Activated CD8-positive, alpha-beta T cell treated with anti-CD3 and anti-CD28 coated beads for 36 hours (primary cell): ENCODE results near the gene CR2. TPM values are rescaled to one million over a fixed set of nuclear protein-coding genes. Genes with fewer than 3 reads are reported as not detected.
"Not testable (repeated sequence)": the region's sequence is repeated elsewhere in the genome, so short reads cannot be mapped to it uniquely, and the experiment has no call there.

ENCODE experiments used
- ATAC-seq: fragments of 200-7000 bp; cut with Tn5 transposase; one replicate; pipeline ENCODE4 v1.10.0; 2021; ENCODE audit warnings: mild to moderate bottlenecking, moderate library complexity
- CTCF ChIA-PET: fragments of 350-600 bp; sonication (Branson Sonifier 250); formaldehyde crosslinking; loops from one replicate; lab custom pipeline; 2021; ENCODE audit warnings: antibody characterized with exemption; lab: Charles Lee
- POLR2A ChIA-PET: fragments of 350-600 bp; sonication (Branson Sonifier 250); formaldehyde crosslinking; loops from one replicate; lab custom pipeline; 2021; ENCODE audit warnings: antibody characterized with exemption; lab: Charles Lee
- DNase-seq: peaks from one replicate; pipeline ENCODE4 v3.0.0-alpha.2; 2020
- H3K27ac Mint-ChIP-seq: one replicate; pipeline ENCODE4 v1.8.0; 2021; ENCODE audit warnings: mild to moderate bottlenecking, mixed read lengths
- H3K27me3 Mint-ChIP-seq: one replicate; pipeline ENCODE4 v1.8.0; 2021; ENCODE audit warnings: mixed read lengths
- H3K36me3 Mint-ChIP-seq: one replicate; pipeline ENCODE4 v1.8.0; 2021; ENCODE audit warnings: low read depth, mixed read lengths
- H3K4me1 Mint-ChIP-seq: one replicate; pipeline ENCODE4 v1.8.0; 2021; ENCODE audit warnings: low read depth, mixed read lengths
- H3K4me3 Mint-ChIP-seq: one replicate; pipeline ENCODE4 v1.8.0; 2021; ENCODE audit warnings: mild to moderate bottlenecking, moderate library complexity, mixed read lengths
- H3K9me3 Mint-ChIP-seq: one replicate; pipeline ENCODE4 v1.8.0; 2021; ENCODE audit warnings: mixed read lengths
- CTCF ChIP-seq: fragments of 200-600 bp; IDR thresholded peaks from one replicate; pipeline ENCODE4 v1.8.0; 2022; ENCODE audit warnings: antibody characterized with exemption, mild to moderate bottlenecking
- intact Hi-C: fragments of 100-400 bp; cut with micrococcal nuclease; formaldehyde crosslinking; loops from one replicate; pipeline ENCODE4 v1.10.0; 2022
- total RNA-seq, 2 experiments: library from RNA; stranded (reverse); gene quantifications; one replicate each; pipeline ENCODE4 v1.2.3, GENCODE V29; 2021

CR2 gene
- total RNA-seq, 2 experiments from 2014 or later: 1.9 to 2.1 TPM

- H3K27me3 Mint-ChIP-seq: no peaks in the 10 kb centered on the region
- CTCF ChIA-PET: interaction anchor here (1.4 to 2.0 kb wide), 2 partner anchors 19 to 46 kb away, joined by 4 to 6 read pairs; no protein-coding TSS in a partner anchor
These were observed 64.6 kb downstream of the CR2 start for GRCh38 chr1:207518608-207519236.

DNA sequence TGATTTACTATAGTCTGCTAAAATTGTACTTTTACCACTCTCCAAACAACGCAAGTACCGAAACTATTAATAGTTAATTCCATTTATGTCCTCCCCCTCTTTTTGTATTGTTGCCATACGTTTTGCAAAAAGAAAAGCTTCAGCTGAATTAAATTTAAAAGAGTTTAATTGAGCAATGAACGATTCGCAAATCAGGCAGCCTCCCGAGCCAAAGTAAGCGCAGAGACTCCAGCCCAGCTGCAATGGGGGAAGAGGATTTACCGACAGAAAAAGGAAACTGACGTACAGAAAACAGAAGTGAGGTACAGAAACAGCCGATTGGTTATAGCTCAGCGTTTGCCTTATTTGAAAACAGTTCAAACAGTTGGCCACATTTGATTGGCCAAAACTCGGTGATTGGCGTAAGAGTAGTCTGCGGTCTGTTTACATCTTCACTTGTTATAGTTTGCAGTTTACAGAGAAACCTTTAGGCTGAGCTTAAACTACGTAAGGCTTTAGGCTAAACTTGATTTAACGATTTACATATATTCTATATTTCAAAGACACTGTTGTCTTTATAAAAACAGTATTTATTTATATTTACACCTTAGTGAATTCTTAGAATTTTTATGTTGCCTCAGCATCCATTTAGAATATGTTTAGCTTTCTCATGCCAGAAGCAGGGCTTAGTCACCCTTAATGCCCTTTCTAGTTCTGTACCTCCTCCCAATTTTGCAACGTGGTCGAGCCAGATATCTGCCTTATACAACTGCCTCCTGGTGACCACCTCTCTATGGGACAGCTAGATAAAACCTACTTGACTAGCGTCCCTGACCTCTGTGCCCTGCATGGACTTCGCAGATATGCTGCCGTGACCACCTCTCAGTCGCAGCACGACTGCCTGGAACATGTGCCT is 65.6 kb downstream of the CR2 start:
- ChIA-PET CTCF (interaction anchor here (0.9 to 2.0 kb wide), 3 partner anchors 20 to 470 kb away, joined by 3 to 6 read pairs (median 4); no protein-coding TSS in a partner anchor), POLR2A (no interaction called here)
- intact Hi-C loops: no loop called here
- Mint-ChIP-seq H3K36me3 (no peaks in the 10 kb centered on the region), H3K27me3 (no peaks in the 10 kb centered on the region), H3K27ac (no peak overlapping the region), H3K4me1 (no peaks in the 10 kb centered on the region), H3K4me3 (no peak overlapping the region), H3K9me3 (no peaks in the 10 kb centered on the region)
- ATAC-seq: no peak
- no peak for DNase-seq
- TF ChIP-seq CTCF: no peak

More at GRCh38 chr1:207518608-207519236, 64.6 kb downstream of the CR2 start:
- POLR2A ChIA-PET: no interaction called here
- no peak for ATAC-seq
- no peaks in the 10 kb centered on the region for H3K4me1 Mint-ChIP-seq
- TF ChIP-seq CTCF: no peak
- DNase-seq: no peak
- H3K4me3 Mint-ChIP-seq: no peak overlapping the region
- intact Hi-C loops: no loop called here
- no peak overlapping the region for H3K27ac Mint-ChIP-seq
- no peaks in the 10 kb centered on the region for H3K36me3 Mint-ChIP-seq
- H3K9me3 Mint-ChIP-seq: no peaks in the 10 kb centered on the region

- intact Hi-C loops, H3K9me3 Mint-ChIP-seq, H3K4me1 Mint-ChIP-seq, DNase-seq, POLR2A ChIA-PET, H3K27ac Mint-ChIP-seq, H3K27me3 Mint-ChIP-seq, ATAC-seq, H3K4me3 Mint-ChIP-seq, CTCF ChIA-PET, H3K36me3 Mint-ChIP-seq: not testable (repeated sequence)
These were observed 66.5 kb downstream of the CR2 start for GRCh38 chr1:207520400-207521345.

GRCh38 chr1:207525239-207525638 is 71.1 kb downstream of the CR2 start:
- DNase-seq, H3K36me3 Mint-ChIP-seq, ATAC-seq, POLR2A ChIA-PET, CTCF ChIA-PET, H3K4me1 Mint-ChIP-seq, H3K4me3 Mint-ChIP-seq, H3K27ac Mint-ChIP-seq, intact Hi-C loops, H3K27me3 Mint-ChIP-seq, H3K9me3 Mint-ChIP-seq: not testable (repeated sequence)

GRCh38 chr1:207528401-207528800 is 74.3 kb downstream of the CR2 start:
- DNase-seq, POLR2A ChIA-PET, H3K4me1 Mint-ChIP-seq: not testable (repeated sequence)

DNA sequence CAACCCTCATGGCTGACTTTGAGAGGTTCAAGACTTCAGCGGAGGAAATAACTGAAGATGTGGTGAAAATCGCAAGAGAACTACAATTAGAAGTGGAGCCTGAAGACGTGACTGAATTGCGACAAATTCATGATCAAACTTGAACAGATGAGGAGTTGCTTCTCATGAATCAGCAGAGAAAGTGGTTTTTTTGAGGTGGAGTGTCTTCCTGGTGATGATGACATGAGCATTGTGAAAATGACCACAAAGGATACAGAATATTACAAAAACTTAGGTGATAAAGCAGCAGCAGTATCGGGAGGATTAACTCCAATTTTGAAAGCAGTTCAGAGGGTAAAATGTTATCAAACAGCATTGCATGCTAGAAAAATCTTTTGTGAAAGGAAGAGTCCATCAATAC is 82.1 kb downstream of the CR2 start:
- H3K4me3 Mint-ChIP-seq: not testable (repeated sequence)

More at GRCh38 chr1:207528401-207528800, 74.3 kb downstream of the CR2 start:
- H3K9me3 Mint-ChIP-seq, H3K27me3 Mint-ChIP-seq, H3K36me3 Mint-ChIP-seq, CTCF ChIA-PET, intact Hi-C loops, H3K27ac Mint-ChIP-seq, ATAC-seq, H3K4me3 Mint-ChIP-seq: not testable (repeated sequence)

More for the DNA sequence above, 82.1 kb downstream of the CR2 start:
- peak; percentile 51 for ATAC-seq
- H3K27ac Mint-ChIP-seq, CTCF ChIA-PET, DNase-seq, POLR2A ChIA-PET, intact Hi-C loops, H3K27me3 Mint-ChIP-seq, H3K36me3 Mint-ChIP-seq, H3K4me1 Mint-ChIP-seq, H3K9me3 Mint-ChIP-seq: not testable (repeated sequence)

Other genes with a start within 250 kb of the CR2 start
- 100 to 1,000 TPM; 100 to 102 TPM for gene CD55, start 132.7 kb upstream of the CR2 start, total RNA-seq
- gene CR1, start 41.8 kb downstream of the CR2 start, total RNA-seq: under 1 TPM; 0.14 to 0.18 TPM
- not detected for gene CR1L, start 190.8 kb downstream of the CR2 start, total RNA-seq